ENCODE data around the gene KNCN. TPM values are rescaled to one million over a fixed set of nuclear protein-coding genes. Genes with fewer than 3 reads are reported as not detected.

The KNCN gene
- total RNA-seq, 2 donors from 2014 or later, result not detected

DNA sequence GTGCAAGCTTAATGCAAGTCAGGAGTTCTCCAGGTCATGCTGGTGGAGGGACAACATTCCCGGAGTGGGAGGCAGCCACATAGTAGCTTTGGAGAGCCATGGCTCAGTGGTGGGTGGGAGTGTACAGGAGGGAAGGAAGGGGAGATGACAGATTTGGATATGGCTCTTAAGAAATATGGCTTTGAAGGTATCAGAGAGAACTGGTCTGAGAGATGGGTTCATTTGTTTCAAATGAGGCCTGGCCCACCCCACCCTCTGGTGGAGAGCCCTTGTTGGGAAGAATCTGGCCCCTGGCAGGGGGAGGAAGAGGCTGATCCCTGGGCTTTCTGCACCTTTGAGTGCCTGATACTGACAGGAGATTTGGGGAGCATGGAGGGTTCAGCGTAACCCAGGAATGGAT, 55.7 kb downstream of the KNCN start:
- peaks cover 87% of the 10 kb centered on the region for H3K27me3 ChIP-seq (ENCODE audit: control insufficient read depth, insufficient read depth, low read length, poor library complexity, severe bottlenecking)
- H3K4me1 ChIP-seq (ENCODE audit: control insufficient read depth, insufficient read depth, low read length), result no peaks in the 10 kb centered on the region
- no peaks in the 10 kb centered on the region for H3K9me3 ChIP-seq (ENCODE audit: control insufficient read depth, low read length)
- H3K36me3 ChIP-seq (ENCODE audit: control insufficient read depth, insufficient read depth, low read length), result no peaks in the 10 kb centered on the region
- 91 to 100% methylated on average over 1 to 2 of the region's 2 CpGs for WGBS, 2 experiments (ENCODE audit: insufficient coverage in 1 of 2, insufficient read length in 1 of 2)
- H3K9me3 Mint-ChIP-seq, result no peaks in the 10 kb centered on the region
- no peak overlapping the region for H3K4me3 Mint-ChIP-seq
- peaks cover 46% of the 10 kb centered on the region for H3K4me1 Mint-ChIP-seq
- H3K4me3 ChIP-seq (ENCODE audit: low read length), result no peak overlapping the region
- no peak overlapping the region for H3K27ac Mint-ChIP-seq
- H3K9ac ChIP-seq (ENCODE audit: extremely low read depth, low read length, poor library complexity, severe bottlenecking), result no peak overlapping the region
- TF ChIP-seq, protein P1, sequence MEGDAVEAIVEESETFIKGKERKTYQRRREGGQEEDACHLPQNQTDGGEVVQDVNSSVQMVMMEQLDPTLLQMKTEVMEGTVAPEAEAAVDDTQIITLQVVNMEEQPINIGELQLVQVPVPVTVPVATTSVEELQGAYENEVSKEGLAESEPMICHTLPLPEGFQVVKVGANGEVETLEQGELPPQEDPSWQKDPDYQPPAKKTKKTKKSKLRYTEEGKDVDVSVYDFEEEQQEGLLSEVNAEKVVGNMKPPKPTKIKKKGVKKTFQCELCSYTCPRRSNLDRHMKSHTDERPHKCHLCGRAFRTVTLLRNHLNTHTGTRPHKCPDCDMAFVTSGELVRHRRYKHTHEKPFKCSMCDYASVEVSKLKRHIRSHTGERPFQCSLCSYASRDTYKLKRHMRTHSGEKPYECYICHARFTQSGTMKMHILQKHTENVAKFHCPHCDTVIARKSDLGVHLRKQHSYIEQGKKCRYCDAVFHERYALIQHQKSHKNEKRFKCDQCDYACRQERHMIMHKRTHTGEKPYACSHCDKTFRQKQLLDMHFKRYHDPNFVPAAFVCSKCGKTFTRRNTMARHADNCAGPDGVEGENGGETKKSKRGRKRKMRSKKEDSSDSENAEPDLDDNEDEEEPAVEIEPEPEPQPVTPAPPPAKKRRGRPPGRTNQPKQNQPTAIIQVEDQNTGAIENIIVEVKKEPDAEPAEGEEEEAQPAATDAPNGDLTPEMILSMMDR (conservative IDR thresholded peaks at IDR 0.05), result no peak
- H3K27me3 Mint-ChIP-seq (ENCODE audit: insufficient read depth), result peaks cover 98% of the 10 kb centered on the region
- DNase-seq, result no peak
- H3K27ac ChIP-seq (ENCODE audit: low read depth, low read length), result no peak overlapping the region
- H3K36me3 Mint-ChIP-seq (ENCODE audit: low read depth), result no peaks in the 10 kb centered on the region

Other genes with a start within 250 kb of the KNCN start
- 10 to 100 TPM; 74.2 to 88.9 TPM for gene LRRC41, start 248.0 kb downstream of the KNCN start, total RNA-seq
- gene UQCRH, start 247.9 kb downstream of the KNCN start, total RNA-seq, result 100 to 1,000 TPM; 375 to 400 TPM
- gene NSUN4, start 210.8 kb downstream of the KNCN start, total RNA-seq, result 10 to 100 TPM; 16.3 to 19.0 TPM
- gene FAAH, start 157.3 kb downstream of the KNCN start, total RNA-seq, result 10 to 100 TPM; 27.1 to 56.6 TPM
- 10 to 100 TPM in 1 of 2 donors, 1 to 10 TPM in 1; 5.7 to 16.6 TPM for gene DMBX1, start 61.8 kb downstream of the KNCN start, total RNA-seq
- gene MKNK1, start 52.6 kb upstream of the KNCN start, total RNA-seq, result 10 to 100 TPM; 19.9 to 28.5 TPM
- gene MOB3C, start 65.2 kb upstream of the KNCN start, total RNA-seq, result 1 to 10 TPM; 1.7 to 2.3 TPM
- gene ATPAF1, start 116.7 kb upstream of the KNCN start, total RNA-seq, result 10 to 100 TPM; 56.1 to 84.2 TPM
- gene TEX38, start 120.2 kb upstream of the KNCN start, total RNA-seq, result under 1 TPM in 1 of 2 donors, not detected in 1; 0.55 TPM
- gene EFCAB14, start 167.5 kb upstream of the KNCN start, total RNA-seq, result 10 to 100 TPM; 82.7 to 83.4 TPM
- gene CYP4B1, start 247.4 kb upstream of the KNCN start, total RNA-seq, result 1 to 10 TPM in 1 of 2 donors, under 1 TPM in 1; 0.92 to 2.0 TPM